T-helper 1 cell treated with Interleukin-12 subunit alpha and Interleukin-12 subunit beta and Interleukin-4 antibody, amounts not matched to agents 30 ng/mL and 1 ng/mL, for 36 hours (primary cell): ENCODE measurements around the gene STRA8. TPM values are rescaled to one million over a fixed set of nuclear protein-coding genes. Genes with fewer than 3 reads are reported as not detected.
"Not testable (repeated sequence)": the region's sequence is repeated elsewhere in the genome, so short reads cannot be mapped to it uniquely, and the experiment has no call there.

Source experiments
- intact Hi-C: fragments of 100-400 bp; cut with micrococcal nuclease; formaldehyde crosslinking; loops from one replicate; pipeline ENCODE4 v1.15.1; 2024
- total RNA-seq: library from RNA; stranded (reverse); gene quantifications from 2 replicates; pipeline ENCODE4 v1.2.3, GENCODE V29; 2022

Gene STRA8
- total RNA-seq, 1 donor from 2014 or later: not detected

DNA sequence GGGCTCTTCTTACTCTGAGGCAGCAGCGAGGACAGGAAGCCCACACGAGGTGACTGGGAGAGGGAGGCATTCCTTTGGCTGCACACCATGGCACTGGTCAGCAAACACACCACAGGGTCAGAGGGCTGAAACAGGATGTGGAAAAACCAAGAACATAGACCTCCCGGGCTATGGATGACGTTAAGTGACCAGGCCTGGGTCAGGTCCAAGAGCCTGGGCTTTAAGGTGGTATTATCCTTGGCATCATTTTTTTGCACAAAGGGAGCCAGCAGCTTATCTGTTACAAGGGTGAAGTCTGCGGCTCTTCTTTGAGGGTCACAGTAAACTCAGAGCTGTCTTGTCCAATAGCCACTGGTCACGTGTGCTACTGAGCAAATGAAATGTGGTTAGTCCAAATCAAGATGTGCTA is 29.3 kb upstream of the STRA8 start:
- intact Hi-C loops: no loop called here

GRCh38 chr7:135204876-135205275 is 28.8 kb upstream of the STRA8 start:
- intact Hi-C loops: no loop called here

DNA sequence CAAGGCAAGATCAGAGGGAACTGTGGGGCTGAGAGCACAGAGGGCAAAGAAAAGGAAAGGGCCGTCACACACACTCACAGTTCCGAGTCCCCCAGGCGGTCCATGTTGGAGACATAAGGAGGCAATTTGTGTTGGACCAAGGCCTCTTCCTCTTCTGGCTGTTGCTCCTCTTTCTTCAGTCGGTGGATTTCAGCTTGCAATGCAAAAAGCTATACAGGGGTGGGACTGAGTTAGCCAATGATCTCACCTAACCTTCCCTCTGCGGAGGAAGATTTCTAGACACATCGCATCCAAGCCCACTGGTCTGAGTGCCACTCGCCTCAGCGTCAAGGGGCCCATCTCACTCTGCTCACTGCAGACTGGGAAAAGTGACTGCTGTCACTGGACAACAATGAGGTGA is 27.8 kb upstream of the STRA8 start:
- intact Hi-C loops: no loop called here

DNA sequence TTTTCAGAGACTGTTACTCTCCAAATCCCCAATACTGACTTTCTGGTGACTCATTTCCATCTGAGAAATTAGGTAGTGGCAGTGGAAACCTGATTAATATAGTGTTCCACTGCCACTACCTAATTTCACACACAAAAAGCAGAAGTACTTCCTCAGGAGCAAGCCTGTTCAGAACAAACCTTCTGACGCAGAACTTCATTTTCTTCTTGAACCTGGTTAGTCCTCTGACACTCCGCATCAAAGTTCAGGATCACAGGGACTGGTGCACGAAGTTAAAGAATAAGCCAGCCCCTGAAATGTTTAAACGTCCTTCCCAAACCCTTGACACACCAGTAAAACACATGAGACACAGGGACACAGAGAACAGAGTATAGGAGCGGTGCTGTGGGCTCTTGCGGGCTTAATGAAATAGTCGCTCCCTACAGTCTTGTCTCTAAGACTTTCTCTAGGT is 26.7 kb upstream of the STRA8 start:
- intact Hi-C loops: no loop called here

DNA sequence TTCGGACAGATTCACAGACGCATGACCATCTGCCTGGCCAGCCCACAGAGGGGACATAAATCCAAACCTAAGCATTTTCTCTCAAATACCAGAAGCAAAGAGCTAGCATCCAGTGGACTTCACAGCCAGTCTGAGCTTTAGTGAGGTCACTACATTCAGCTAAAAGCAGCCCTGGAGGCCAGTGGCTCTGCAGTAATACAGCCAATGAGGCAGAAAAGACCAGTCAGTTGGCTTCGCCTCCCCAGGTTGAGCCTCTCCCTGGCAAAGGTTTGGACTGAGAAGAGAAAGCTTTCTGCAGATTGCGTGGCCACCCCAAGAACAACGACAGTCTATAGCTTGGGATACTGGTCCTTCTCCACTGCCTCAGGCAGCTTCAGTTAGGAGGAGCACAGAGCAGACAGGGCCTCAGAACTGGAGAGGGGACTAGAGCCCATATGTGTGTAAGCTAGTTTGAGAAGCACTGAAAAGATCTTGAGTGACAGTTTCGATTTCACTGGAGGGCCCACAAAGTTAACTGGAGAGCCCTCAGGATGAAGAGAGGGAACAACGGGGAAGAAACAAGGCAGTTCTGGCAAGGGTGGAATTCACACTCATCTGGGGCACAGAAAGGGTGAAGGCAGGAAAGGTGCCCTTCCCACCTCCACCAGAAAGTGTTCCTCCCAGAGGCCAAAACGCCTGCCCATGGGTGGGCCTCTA is 26.1 kb upstream of the STRA8 start:
- intact Hi-C loops: no loop called here

GRCh38 chr7:135208102-135208793 is 25.4 kb upstream of the STRA8 start:
- intact Hi-C loops: no loop called here

- intact Hi-C loops: no loop called here
These were observed 24.3 kb upstream of the STRA8 start for GRCh38 chr7:135209225-135209834.

- intact Hi-C loops: loop anchor here (1.0 to 5.0 kb wide), 13 partner anchors 41 to 1959 kb away; partner anchors contain the start of genes AGBL3, AKR1B1, BPGM and CNOT4
These were observed 22.8 kb upstream of the STRA8 start for GRCh38 chr7:135210888-135211178.

- intact Hi-C loops: loop anchor here (1.0 to 5.0 kb wide), 12 partner anchors 41 to 1959 kb away; partner anchors contain the start of genes AGBL3, AKR1B1, BPGM and CNOT4
These were observed 22.3 kb upstream of the STRA8 start, which contains the start of gene WDR91 for GRCh38 chr7:135211179-135211945. Gene WDR91 (minus strand): TSS chr7:135211526. CDS start chr7:135211502, 24 bp downstream.

GRCh38 chr7:135211946-135212685 is 21.5 kb upstream of the STRA8 start:
- intact Hi-C loops: loop anchor here (1.0 to 5.0 kb wide), 12 partner anchors 42 to 1960 kb away; partner anchors contain the start of genes AGBL3, AKR1B1, BPGM and CNOT4

GRCh38 chr7:135213831-135214230 is 19.8 kb upstream of the STRA8 start:
- intact Hi-C loops: loop anchor here (5.0 kb wide), 2 partner anchors 68 to 1962 kb away; partner anchors contain the start of gene EXOC4

- intact Hi-C loops: no loop called here
These were observed 18.5 kb upstream of the STRA8 start for GRCh38 chr7:135215180-135215579.

GRCh38 chr7:135215698-135216097 is 17.9 kb upstream of the STRA8 start:
- intact Hi-C loops: no loop called here

- intact Hi-C loops: no loop called here
These were observed 15.8 kb upstream of the STRA8 start for GRCh38 chr7:135217645-135218509.

- intact Hi-C loops: no loop called here
These were observed 9.6 kb upstream of the STRA8 start for GRCh38 chr7:135224027-135224426.

GRCh38 chr7:135231686-135232085 is 2.0 kb upstream of the STRA8 start:
- intact Hi-C loops: no loop called here

- intact Hi-C loops: no loop called here
These were observed 1.6 kb upstream of the STRA8 start for GRCh38 chr7:135232087-135232486.

DNA sequence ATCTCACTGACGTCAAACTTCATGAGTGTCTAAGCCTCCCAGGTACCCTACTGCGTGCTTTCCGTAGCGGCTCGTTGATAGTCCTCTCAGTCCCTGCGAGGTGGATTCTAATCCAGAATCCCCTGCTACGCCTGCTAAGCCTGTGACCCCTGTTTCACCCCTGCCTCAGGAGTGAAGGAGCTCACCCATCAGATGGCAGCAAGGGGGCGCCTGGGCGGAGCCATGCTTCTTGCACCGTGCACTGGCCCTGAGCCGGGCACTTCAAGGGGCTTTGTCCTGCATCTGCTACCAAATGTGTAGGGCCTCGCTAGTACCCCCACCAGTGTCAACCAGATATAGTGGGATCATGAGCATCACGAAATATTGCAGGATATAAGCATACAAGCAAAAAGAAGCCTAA is 918 bp upstream of the STRA8 start:
- intact Hi-C loops: no loop called here

GRCh38 chr7:135234095-135234494 is 457 bp downstream of the STRA8 start:
- intact Hi-C loops: not testable (repeated sequence)

DNA sequence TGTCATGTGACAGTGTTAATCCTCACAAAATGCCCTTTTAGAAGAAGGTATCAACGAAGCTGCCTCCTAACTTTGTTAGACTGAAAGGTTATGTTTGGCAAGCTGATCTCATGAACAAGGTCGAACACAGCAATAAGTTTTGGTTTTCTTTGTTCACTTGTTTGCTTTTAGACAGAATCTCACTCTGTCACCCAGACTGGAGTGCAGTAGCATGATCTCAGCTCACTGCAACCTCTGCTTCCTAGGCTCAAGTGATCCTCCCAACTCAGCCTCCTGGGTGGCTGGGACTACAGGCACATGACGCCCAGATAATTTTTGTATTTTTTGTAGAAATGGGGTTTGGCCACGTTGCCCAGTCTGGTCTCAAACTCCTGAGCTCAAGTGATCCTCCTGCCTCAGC is 1.1 kb downstream of the STRA8 start:
- intact Hi-C loops: no loop called here
